HL-60 (cell line): ENCODE data around the gene SHANK2.

Experiments
- GABPA ChIP-seq: IDR thresholded peaks from 2 replicates; pipeline ENCODE4 v1.6.1; 2012; ENCODE audit warnings: low read depth
- POLR2AphosphoS5 ChIP-seq: IDR thresholded peaks from 2 replicates; pipeline ENCODE4 v1.6.1; 2012; ENCODE audit warnings: low read depth
- SPI1 ChIP-seq: IDR thresholded peaks from 2 replicates; pipeline ENCODE4 v1.6.1; 2012; ENCODE audit warnings: low read depth, mild to moderate bottlenecking, borderline replicate concordance
- TF ChIP-seq, protein P1 (sequence below): IDR thresholded peaks from one replicate; pipeline ENCODE4 v1.5.1; 2011; ENCODE audit warnings: low read length, control low read depth, inconsistent platforms; ENCODE audit not compliant: insufficient read depth
- TF ChIP-seq, protein P2 (sequence below): IDR thresholded peaks from 2 replicates; pipeline ENCODE4 v1.6.1; 2012; ENCODE audit warnings: low read depth; ENCODE audit not compliant: insufficient replicate concordance

DNA sequence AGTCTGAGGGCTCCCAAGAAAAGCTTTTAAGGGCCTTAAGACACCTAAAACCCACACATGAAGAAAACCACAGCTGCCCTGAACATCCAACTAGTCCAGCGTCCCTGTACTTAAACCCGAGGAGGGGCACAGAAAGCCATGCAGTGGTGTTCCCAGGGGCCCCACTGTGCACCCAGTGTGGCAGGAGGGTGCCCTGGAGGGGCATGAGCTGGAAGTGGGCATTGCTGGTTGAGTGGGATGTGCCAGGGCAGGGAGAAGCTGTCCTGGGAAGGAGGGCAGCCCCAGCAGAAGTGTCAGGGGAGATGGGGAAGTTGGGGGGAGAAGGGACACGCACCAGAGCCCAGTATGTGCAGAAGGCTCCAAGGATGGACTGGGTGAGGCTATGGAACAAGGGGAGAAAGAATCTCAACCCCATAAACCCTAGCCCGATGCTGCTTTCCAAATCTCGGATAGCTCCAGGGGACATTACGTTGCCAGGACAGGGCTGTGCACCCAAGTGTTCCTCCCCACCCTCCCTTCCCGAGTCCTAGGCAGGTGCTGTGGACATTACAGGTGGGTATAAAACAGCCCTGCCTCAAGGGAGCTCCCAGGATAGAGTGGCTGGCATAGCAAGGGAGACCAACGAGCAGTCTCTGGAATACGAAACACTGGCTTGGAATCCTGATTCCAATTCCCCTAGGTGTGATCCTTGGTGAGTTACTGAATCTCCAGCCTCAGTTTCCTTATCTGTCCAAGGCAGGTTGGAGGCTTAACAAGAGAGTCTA is 44.2 kb downstream of the SHANK2 start:
- TF ChIP-seq, protein P1, sequence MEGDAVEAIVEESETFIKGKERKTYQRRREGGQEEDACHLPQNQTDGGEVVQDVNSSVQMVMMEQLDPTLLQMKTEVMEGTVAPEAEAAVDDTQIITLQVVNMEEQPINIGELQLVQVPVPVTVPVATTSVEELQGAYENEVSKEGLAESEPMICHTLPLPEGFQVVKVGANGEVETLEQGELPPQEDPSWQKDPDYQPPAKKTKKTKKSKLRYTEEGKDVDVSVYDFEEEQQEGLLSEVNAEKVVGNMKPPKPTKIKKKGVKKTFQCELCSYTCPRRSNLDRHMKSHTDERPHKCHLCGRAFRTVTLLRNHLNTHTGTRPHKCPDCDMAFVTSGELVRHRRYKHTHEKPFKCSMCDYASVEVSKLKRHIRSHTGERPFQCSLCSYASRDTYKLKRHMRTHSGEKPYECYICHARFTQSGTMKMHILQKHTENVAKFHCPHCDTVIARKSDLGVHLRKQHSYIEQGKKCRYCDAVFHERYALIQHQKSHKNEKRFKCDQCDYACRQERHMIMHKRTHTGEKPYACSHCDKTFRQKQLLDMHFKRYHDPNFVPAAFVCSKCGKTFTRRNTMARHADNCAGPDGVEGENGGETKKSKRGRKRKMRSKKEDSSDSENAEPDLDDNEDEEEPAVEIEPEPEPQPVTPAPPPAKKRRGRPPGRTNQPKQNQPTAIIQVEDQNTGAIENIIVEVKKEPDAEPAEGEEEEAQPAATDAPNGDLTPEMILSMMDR = no peak
- TF ChIP-seq POLR2AphosphoS5 = no peak
- TF ChIP-seq, protein P2, sequence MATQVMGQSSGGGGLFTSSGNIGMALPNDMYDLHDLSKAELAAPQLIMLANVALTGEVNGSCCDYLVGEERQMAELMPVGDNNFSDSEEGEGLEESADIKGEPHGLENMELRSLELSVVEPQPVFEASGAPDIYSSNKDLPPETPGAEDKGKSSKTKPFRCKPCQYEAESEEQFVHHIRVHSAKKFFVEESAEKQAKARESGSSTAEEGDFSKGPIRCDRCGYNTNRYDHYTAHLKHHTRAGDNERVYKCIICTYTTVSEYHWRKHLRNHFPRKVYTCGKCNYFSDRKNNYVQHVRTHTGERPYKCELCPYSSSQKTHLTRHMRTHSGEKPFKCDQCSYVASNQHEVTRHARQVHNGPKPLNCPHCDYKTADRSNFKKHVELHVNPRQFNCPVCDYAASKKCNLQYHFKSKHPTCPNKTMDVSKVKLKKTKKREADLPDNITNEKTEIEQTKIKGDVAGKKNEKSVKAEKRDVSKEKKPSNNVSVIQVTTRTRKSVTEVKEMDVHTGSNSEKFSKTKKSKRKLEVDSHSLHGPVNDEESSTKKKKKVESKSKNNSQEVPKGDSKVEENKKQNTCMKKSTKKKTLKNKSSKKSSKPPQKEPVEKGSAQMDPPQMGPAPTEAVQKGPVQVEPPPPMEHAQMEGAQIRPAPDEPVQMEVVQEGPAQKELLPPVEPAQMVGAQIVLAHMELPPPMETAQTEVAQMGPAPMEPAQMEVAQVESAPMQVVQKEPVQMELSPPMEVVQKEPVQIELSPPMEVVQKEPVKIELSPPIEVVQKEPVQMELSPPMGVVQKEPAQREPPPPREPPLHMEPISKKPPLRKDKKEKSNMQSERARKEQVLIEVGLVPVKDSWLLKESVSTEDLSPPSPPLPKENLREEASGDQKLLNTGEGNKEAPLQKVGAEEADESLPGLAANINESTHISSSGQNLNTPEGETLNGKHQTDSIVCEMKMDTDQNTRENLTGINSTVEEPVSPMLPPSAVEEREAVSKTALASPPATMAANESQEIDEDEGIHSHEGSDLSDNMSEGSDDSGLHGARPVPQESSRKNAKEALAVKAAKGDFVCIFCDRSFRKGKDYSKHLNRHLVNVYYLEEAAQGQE = no peak
- TF ChIP-seq SPI1 = no peak
- no peak for TF ChIP-seq GABPA
